ENCODE results near the gene OR2W3. TPM values are rescaled to one million over a fixed set of nuclear protein-coding genes. Genes with fewer than 3 reads are reported as not detected.

Gene OR2W3
- total RNA-seq, 1 experiment from 2014 or later, result not detected

DNA sequence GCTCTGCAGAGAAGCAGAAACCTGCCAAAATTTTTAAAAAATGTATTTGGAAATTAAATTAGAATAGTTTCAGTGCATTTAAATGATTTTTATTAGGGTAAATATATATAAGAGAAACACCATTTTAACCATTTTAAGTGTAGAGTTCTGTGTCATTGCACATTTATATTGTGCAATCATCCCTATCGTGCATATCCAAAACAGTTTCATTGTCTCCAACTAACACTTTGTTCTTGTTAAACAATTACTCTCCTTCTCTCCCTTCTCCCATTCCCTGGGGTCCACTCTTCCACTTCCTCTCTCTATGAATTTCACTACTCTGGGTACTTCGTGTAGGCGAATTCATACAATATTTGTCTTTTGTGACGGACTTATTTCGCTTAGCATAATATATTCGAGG is 47.2 kb downstream of the OR2W3 start:
- H3K4me1 Mint-ChIP-seq, result no peaks in the 10 kb centered on the region
- no peaks in the 10 kb centered on the region for H3K23me2 ChIP-seq (ENCODE audit: insufficient read length, low read depth, low read length, poor library complexity, severe bottlenecking)
- H2BK15ac ChIP-seq (ENCODE audit: low read depth, low read length), result no peak overlapping the region
- no peak overlapping the region for H2AK5ac ChIP-seq (ENCODE audit: insufficient read length, low read length)
- H3K4ac ChIP-seq (ENCODE audit: low read depth, low read length), result no peak overlapping the region
- no peak overlapping the region for H2AFZ ChIP-seq (ENCODE audit: low read length)
- peaks cover 24% of the 10 kb centered on the region for H3K9me3 ChIP-seq (ENCODE audit: control insufficient read depth, low read depth, low read length)
- no peaks in the 10 kb centered on the region for H3K4me1 ChIP-seq (ENCODE audit: insufficient read depth, low read length)
- no peak overlapping the region for H3K4me3 Mint-ChIP-seq
- H3K4me2 ChIP-seq (ENCODE audit: insufficient read depth, insufficient read length, low read length), result no peak overlapping the region
- H3K79me1 ChIP-seq (ENCODE audit: insufficient read depth, low read depth, low read length, poor library complexity, severe bottlenecking), result no peaks in the 10 kb centered on the region
- H3K27me3 Mint-ChIP-seq (ENCODE audit: low read depth), result no peaks in the 10 kb centered on the region; the same call in 1 of the 2 replicates
- H3K27ac ChIP-seq (ENCODE audit: insufficient read length, low read depth, low read length), result no peak overlapping the region
- no peak overlapping the region for H2BK20ac ChIP-seq (ENCODE audit: low read depth, low read length, poor library complexity, severe bottlenecking)
- no peaks in the 10 kb centered on the region for H4K20me1 ChIP-seq (ENCODE audit: control insufficient read depth, insufficient read depth, insufficient read length)
- H2BK12ac ChIP-seq (ENCODE audit: insufficient read length, low read depth, low read length), result no peak overlapping the region
- no peak overlapping the region for H3K56ac ChIP-seq (ENCODE audit: insufficient read length, low read depth, low read length)
- no peaks in the 10 kb centered on the region for H3K27me3 ChIP-seq (ENCODE audit: insufficient read depth, low read length)
- H3K14ac ChIP-seq (ENCODE audit: insufficient read depth, low read length), result no peak overlapping the region
- TF ChIP-seq, protein P1, sequence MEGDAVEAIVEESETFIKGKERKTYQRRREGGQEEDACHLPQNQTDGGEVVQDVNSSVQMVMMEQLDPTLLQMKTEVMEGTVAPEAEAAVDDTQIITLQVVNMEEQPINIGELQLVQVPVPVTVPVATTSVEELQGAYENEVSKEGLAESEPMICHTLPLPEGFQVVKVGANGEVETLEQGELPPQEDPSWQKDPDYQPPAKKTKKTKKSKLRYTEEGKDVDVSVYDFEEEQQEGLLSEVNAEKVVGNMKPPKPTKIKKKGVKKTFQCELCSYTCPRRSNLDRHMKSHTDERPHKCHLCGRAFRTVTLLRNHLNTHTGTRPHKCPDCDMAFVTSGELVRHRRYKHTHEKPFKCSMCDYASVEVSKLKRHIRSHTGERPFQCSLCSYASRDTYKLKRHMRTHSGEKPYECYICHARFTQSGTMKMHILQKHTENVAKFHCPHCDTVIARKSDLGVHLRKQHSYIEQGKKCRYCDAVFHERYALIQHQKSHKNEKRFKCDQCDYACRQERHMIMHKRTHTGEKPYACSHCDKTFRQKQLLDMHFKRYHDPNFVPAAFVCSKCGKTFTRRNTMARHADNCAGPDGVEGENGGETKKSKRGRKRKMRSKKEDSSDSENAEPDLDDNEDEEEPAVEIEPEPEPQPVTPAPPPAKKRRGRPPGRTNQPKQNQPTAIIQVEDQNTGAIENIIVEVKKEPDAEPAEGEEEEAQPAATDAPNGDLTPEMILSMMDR (conservative IDR thresholded peaks at IDR 0.05), result no peak
- H3K23ac ChIP-seq (ENCODE audit: insufficient read length, low read depth, low read length), result no peak overlapping the region
- no peak overlapping the region for H3K27ac Mint-ChIP-seq
- H4K5ac ChIP-seq (ENCODE audit: insufficient read length, low read depth, low read length), result no peak overlapping the region
- H3K79me2 ChIP-seq (ENCODE audit: insufficient read depth, low read length), result no peaks in the 10 kb centered on the region
- H4K91ac ChIP-seq (ENCODE audit: insufficient read length, low read depth, low read length), result no peak overlapping the region
- peaks cover 65 to 70% of the 10 kb centered on the region in 2 experiments for H3K9me3 Mint-ChIP-seq
- no peak overlapping the region for H4K8ac ChIP-seq (replicated peaks; ENCODE audit: insufficient read length, low read depth, low read length)
- no peak overlapping the region for H3K18ac ChIP-seq (ENCODE audit: insufficient read length, low read depth, low read length)
- H2BK120ac ChIP-seq (ENCODE audit: low read depth, low read length, poor library complexity, severe bottlenecking), result no peak overlapping the region
- no peak overlapping the region for H3T11ph ChIP-seq (ENCODE audit: low read length)
- no peak overlapping the region for H2BK5ac ChIP-seq (ENCODE audit: insufficient read length, low read length)
- H3K36me3 Mint-ChIP-seq (ENCODE audit: insufficient read depth in 1 of 3, low read depth in 3 of 3), result peaks cover 4 to 14% (median 4%) of the 10 kb centered on the region in 3 experiments; a peak in 6 of 7 replicates
- no peak overlapping the region for H3K9ac ChIP-seq (ENCODE audit: extremely low read depth, insufficient read length, low read length)
- no CpG with 5 or more reads among the region's 6 CpGs for WGBS (ENCODE audit: extremely low coverage, insufficient read length, low lambda C conversion rate)
- no peak for DNase-seq

Other genes with a start within 250 kb of the OR2W3 start
- not detected in 2 replicates for gene OR13G1, start 215.8 kb upstream of the OR2W3 start, total RNA-seq (2021)
- gene OR6F1, start 178.9 kb upstream of the OR2W3 start, total RNA-seq (2021), result not detected in 2 replicates
- gene OR14K1, start 157.0 kb upstream of the OR2W3 start, total RNA-seq (2021), result not detected in 2 replicates
- not detected in 2 replicates for gene OR14A2, start 147.4 kb upstream of the OR2W3 start, total RNA-seq (2021)
- not detected in 2 replicates for gene OR1C1, start 135.0 kb upstream of the OR2W3 start, total RNA-seq (2021)
- 0.15 TPM in 1 of 2 replicates, not detected in the other for gene OR14A16, start 71.5 kb upstream of the OR2W3 start, total RNA-seq (2021)
- not detected in 2 replicates for gene OR11L1, start 53.7 kb upstream of the OR2W3 start, total RNA-seq (2021)
- 1.7 and 2.0 TPM in 2 replicates for gene TRIM58, start 38.4 kb upstream of the OR2W3 start, total RNA-seq (2021)
- gene OR2T8, start 24.7 kb downstream of the OR2W3 start, total RNA-seq (2021), result not detected in 2 replicates
- gene OR2AJ1, start 29.3 kb downstream of the OR2W3 start, total RNA-seq (2021), result not detected in 2 replicates
- 0.24 TPM in 1 of 2 replicates, not detected in the other for gene OR2L8, start 53.3 kb downstream of the OR2W3 start, total RNA-seq (2021)
- not detected in 2 replicates for gene OR2AK2, start 69.6 kb downstream of the OR2W3 start, total RNA-seq (2021)
- not detected in 2 replicates for gene OR2L5, start 118.1 kb downstream of the OR2W3 start, total RNA-seq (2021)
- 0.11 TPM in 1 of 2 replicates, not detected in the other for gene OR2L2, start 134.5 kb downstream of the OR2W3 start, total RNA-seq (2021)
- gene OR2L3, start 151.2 kb downstream of the OR2W3 start, total RNA-seq (2021), result not detected in 2 replicates
- not detected in 2 replicates for gene OR2L13, start 199.6 kb downstream of the OR2W3 start, total RNA-seq (2021)
- gene OR2M5, start 249.6 kb downstream of the OR2W3 start, total RNA-seq (2021), result not detected in 2 replicates

Data from H9 (cell line).